Central memory CD8-positive, alpha-beta T cell (primary cell): Measurements from ENCODE around the gene WNT7B.

ENCODE experiments used
- ATAC-seq: fragments of 150-1000 bp; cut with Tn5 transposase; replicated peaks from 2 replicates; pipeline ENCODE4 v1.10.0; 2022; ENCODE audit warnings: mild to moderate bottlenecking, moderate FRiP score, moderate number of reproducible peaks; ENCODE audit not compliant: poor library complexity, severe bottlenecking; ENCODE audit errors: extremely low read depth
- DNase-seq, 2 donors: peaks; one replicate each; pipeline ENCODE4 v3.0.0; 2021; ENCODE audit warnings: low spot score in 2 of 2
- H3K27ac Mint-ChIP-seq: one replicate; pipeline ENCODE4 v1.8.0; 2022; ENCODE audit warnings: low read depth, mild to moderate bottlenecking, moderate library complexity, mixed read lengths
- H3K27me3 Mint-ChIP-seq: one replicate; pipeline ENCODE4 v1.8.0; 2022; ENCODE audit warnings: mixed read lengths
- H3K36me3 Mint-ChIP-seq: one replicate; pipeline ENCODE4 v1.8.0; 2022; ENCODE audit warnings: mild to moderate bottlenecking, moderate library complexity, mixed read lengths; ENCODE audit not compliant: insufficient read depth
- H3K4me1 Mint-ChIP-seq: one replicate; pipeline ENCODE4 v1.8.0; 2022; ENCODE audit warnings: mixed read lengths
- H3K4me3 Mint-ChIP-seq: one replicate; pipeline ENCODE4 v1.8.0; 2022; ENCODE audit warnings: mild to moderate bottlenecking, moderate library complexity, mixed read lengths
- H3K9me3 Mint-ChIP-seq: one replicate; pipeline ENCODE4 v1.8.0; 2022; ENCODE audit warnings: mixed read lengths

Gene WNT7B

DNA sequence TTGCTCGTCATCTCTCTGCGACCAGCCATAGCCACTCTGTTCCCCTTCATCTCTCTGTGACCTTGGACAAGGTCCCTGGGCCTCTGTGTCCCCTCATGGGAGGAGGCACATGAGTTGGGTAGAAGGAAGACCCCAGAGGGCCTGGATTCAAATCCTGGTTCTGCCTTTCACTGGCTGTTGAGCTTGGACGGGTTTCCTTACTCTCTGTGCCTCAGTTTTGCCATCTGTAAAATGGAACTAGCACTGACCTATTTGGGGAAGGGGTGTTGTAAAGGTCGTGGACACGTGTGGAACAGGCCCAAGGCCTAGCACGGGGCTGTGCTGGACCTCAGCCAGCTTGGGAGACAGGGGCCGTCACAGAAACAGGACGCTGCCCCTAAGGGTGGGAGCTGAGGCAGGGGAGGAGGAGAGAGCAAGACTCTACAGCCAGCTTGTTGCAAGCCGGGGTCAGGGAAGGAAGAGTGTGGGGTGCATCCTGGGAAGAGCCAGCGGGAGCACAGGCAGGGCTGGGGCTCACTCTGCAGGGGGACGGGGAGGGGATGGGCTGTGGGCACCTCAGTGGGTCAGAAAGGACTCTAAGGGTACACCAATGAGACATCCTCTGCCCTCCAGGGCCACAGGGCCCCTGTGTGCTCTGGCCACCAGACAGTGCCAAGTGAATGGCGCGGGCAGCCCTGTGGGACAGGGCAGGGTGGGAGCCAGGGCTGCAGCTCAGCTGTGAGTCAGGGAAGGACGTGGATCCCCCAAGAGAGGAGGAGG, 59.1 kb downstream of the WNT7B start:
- no peak overlapping the region for H3K27ac Mint-ChIP-seq
- H3K36me3 Mint-ChIP-seq = no peaks in the 10 kb centered on the region
- H3K9me3 Mint-ChIP-seq = peaks cover 6% of the 10 kb centered on the region
- no peak for DNase-seq
- H3K27me3 Mint-ChIP-seq = peaks cover 25% of the 10 kb centered on the region
- no peak for ATAC-seq
- no peaks in the 10 kb centered on the region for H3K4me1 Mint-ChIP-seq
- H3K4me3 Mint-ChIP-seq = no peak overlapping the region

- no peaks in the 10 kb centered on the region for H3K36me3 Mint-ChIP-seq
- peaks cover 25% of the 10 kb centered on the region for H3K27me3 Mint-ChIP-seq
- H3K27ac Mint-ChIP-seq = no peak overlapping the region
- H3K9me3 Mint-ChIP-seq = peaks cover 6% of the 10 kb centered on the region
- no peaks in the 10 kb centered on the region for H3K4me1 Mint-ChIP-seq
- ATAC-seq = no peak
- H3K4me3 Mint-ChIP-seq = no peak overlapping the region
- no peak for DNase-seq
Measured at GRCh38 chr22:45917146-45917545, 59.8 kb downstream of the WNT7B start.

GRCh38 chr22:45916515-45916914, 60.4 kb downstream of the WNT7B start:
- no peak overlapping the region for H3K4me3 Mint-ChIP-seq
- H3K27ac Mint-ChIP-seq = no peak overlapping the region
- ATAC-seq (no peak), DNase-seq (no peak)
- H3K27me3 Mint-ChIP-seq = peaks cover 25% of the 10 kb centered on the region
- H3K9me3 Mint-ChIP-seq = peaks cover 6% of the 10 kb centered on the region
- no peaks in the 10 kb centered on the region for H3K36me3 Mint-ChIP-seq
- no peaks in the 10 kb centered on the region for H3K4me1 Mint-ChIP-seq

GRCh38 chr22:45915841-45916240, 61.1 kb downstream of the WNT7B start:
- Mint-ChIP-seq H3K4me1 (no peaks in the 10 kb centered on the region), H3K27ac (no peak overlapping the region), H3K9me3 (peaks cover 6% of the 10 kb centered on the region), H3K4me3 (no peak overlapping the region), H3K36me3 (no peaks in the 10 kb centered on the region), H3K27me3 (peaks cover 25% of the 10 kb centered on the region)
- ATAC-seq (no peak), DNase-seq (no peak)

GRCh38 chr22:45915151-45915550, 61.8 kb downstream of the WNT7B start:
- Mint-ChIP-seq H3K27ac (no peak overlapping the region), H3K36me3 (no peaks in the 10 kb centered on the region), H3K9me3 (peaks cover 6% of the 10 kb centered on the region), H3K27me3 (peaks cover 25% of the 10 kb centered on the region), H3K4me3 (no peak overlapping the region), H3K4me1 (no peaks in the 10 kb centered on the region)
- DNase-seq = no peak
- no peak for ATAC-seq

DNA sequence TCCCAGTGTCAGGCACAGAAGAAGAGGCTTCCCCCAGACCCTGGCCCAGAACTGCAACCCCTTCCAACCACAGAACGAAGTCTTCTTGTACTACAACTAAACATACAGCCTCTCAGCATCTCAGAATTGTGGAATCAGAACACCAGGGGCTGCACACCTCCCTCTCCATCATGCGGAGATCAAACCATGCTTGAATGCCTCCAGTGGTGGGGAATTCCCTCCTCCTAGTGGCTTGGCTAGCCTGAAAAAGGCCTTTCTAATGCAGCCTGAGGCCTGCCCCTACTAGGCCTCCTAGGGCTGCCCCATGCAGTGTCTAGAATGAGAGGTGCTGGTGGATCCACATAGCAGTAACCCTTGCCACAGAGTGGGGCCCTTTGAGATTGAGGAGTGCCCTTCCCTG, 62.7 kb downstream of the WNT7B start:
- Mint-ChIP-seq H3K4me3 (no peak overlapping the region), H3K9me3 (peaks cover 6% of the 10 kb centered on the region), H3K27ac (no peak overlapping the region), H3K4me1 (no peaks in the 10 kb centered on the region), H3K27me3 (peaks cover 25% of the 10 kb centered on the region), H3K36me3 (no peaks in the 10 kb centered on the region)
- ATAC-seq (no peak), DNase-seq (no peak)

DNA sequence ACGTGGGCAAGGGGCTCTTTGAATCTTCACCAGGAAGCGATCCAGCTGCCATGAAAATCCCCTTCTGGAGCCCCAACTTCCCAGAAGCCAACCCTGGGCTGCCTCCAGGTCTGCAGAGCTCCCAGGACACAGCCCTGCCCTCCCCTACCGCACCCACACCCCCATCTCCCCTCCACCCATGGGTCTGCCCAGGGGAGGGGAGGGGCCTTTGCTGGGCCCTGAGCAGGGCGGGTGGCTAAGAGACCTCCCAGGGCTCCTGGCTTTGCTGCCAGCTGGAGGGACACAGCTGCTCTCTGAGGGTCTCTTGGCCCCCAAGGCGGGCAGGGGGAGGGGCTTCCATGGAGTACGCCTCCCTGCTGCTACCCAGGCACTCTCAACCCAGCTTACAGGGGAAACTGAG, 64.1 kb downstream of the WNT7B start:
- Mint-ChIP-seq H3K9me3 (peaks cover 6% of the 10 kb centered on the region), H3K4me1 (no peaks in the 10 kb centered on the region)
- no peak for ATAC-seq

DNA sequence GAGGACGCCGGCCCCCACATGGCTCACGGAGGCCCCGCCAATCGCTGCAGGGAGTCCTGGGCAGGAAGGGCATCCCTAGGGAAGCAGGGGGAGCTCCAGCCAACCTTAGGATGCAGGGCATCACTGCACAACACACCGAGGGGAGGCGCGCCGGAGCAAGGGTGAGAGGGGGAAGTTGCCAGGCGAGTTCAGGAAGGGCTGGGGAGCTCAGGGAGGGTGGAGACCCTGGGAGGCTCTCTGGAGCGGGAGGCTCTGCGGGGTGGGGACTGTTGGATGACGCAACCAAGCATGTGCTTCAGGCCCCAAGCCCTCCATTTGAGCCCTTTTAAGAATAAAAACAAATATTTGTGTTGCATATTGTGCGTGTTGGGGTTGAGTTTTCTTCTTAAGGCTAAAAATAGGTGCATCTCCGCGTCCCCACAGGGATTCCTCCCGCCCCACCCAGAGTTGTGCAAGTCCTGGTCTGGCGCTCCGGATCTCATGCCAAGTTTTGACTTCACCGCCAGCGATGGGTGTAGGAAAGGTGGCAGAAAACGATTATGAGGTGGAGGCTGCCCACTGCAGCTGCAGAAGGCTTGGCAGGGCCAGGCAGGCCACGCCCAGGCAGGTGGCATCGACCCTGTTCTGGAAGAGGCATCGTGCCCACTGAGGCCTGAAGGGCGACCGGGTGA, 65.2 kb downstream of the WNT7B start:
- no peaks in the 10 kb centered on the region for H3K36me3 Mint-ChIP-seq
- H3K4me3 Mint-ChIP-seq = no peak overlapping the region
- ATAC-seq (no peak), DNase-seq (no peak)
- no peak overlapping the region for H3K27ac Mint-ChIP-seq
- H3K9me3 Mint-ChIP-seq = peaks cover 6% of the 10 kb centered on the region
- H3K4me1 Mint-ChIP-seq = no peaks in the 10 kb centered on the region
- H3K27me3 Mint-ChIP-seq = peaks cover 13% of the 10 kb centered on the region

More for the DNA sequence above, 64.1 kb downstream of the WNT7B start:
- Mint-ChIP-seq H3K36me3 (no peaks in the 10 kb centered on the region), H3K27me3 (peaks cover 22% of the 10 kb centered on the region), H3K27ac (no peak overlapping the region), H3K4me3 (no peak overlapping the region)
- no peak for DNase-seq

DNA sequence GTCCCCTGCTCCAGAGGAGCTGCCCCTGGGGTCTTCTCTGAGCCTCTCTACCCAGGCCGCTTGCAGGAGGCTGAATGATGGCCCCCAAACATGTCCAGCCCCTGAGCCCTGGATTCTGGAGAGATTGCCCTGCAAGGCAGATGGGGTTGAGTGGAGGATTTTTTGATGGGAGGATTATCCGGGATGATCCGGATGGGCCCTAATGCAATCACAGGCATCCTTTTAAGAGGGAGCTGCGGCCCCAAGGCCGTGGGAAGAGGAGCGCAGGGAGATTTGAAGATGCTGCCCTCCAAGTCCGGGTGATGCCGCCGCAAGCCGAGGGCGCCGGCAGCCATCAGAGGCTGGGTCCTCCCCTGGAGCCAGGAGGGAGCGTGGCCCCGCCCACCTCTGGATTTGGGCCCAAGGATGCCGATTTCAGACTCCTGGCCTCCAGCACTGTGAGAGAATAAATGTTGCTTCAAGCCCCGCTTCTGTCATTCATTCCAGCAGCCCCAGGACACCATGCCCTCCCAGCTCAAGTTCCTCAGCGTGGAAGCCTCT, 66.0 kb downstream of the WNT7B start:
- Mint-ChIP-seq H3K4me1 (no peaks in the 10 kb centered on the region), H3K4me3 (no peak overlapping the region), H3K36me3 (no peaks in the 10 kb centered on the region), H3K27ac (no peak overlapping the region), H3K27me3 (peaks cover 13% of the 10 kb centered on the region), H3K9me3 (peaks cover 6% of the 10 kb centered on the region)
- DNase-seq (no peak), ATAC-seq (no peak)

DNA sequence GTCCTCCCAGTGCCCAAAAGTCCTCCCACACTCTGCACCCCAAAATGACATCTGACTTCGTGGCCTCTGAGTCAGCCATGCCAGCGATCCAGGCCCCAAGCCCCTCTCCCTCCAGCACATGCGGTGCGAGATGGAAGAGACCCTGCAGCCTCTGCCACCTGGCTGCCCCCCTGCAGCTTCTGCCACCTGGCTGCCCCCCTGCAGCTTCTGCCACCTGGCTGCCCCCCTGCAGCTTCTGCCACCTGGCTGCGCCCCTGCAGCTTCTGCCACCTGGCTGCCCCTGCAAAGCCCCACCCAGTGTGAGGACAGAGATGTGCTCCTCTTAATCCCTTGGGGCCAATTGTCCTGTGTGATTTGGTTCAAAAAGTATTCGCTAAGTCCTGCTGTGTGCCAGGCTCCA, 68.0 kb downstream of the WNT7B start:
- peaks cover under 1% of the 10 kb centered on the region for H3K9me3 Mint-ChIP-seq
- no peak overlapping the region for H3K4me3 Mint-ChIP-seq
- H3K4me1 Mint-ChIP-seq = no peaks in the 10 kb centered on the region
- DNase-seq (no peak), ATAC-seq (no peak)
- no peak overlapping the region for H3K27ac Mint-ChIP-seq
- no peaks in the 10 kb centered on the region for H3K36me3 Mint-ChIP-seq
- H3K27me3 Mint-ChIP-seq = peaks cover 25% of the 10 kb centered on the region

- Mint-ChIP-seq H3K36me3 (no peaks in the 10 kb centered on the region), H3K4me1 (no peaks in the 10 kb centered on the region), H3K9me3 (no peaks in the 10 kb centered on the region), H3K27me3 (peaks cover 20% of the 10 kb centered on the region), H3K27ac (no peak overlapping the region), H3K4me3 (no peak overlapping the region)
- no peak for ATAC-seq
- no peak for DNase-seq
Measured at GRCh38 chr22:45907996-45908395, 69.0 kb downstream of the WNT7B start.

DNA sequence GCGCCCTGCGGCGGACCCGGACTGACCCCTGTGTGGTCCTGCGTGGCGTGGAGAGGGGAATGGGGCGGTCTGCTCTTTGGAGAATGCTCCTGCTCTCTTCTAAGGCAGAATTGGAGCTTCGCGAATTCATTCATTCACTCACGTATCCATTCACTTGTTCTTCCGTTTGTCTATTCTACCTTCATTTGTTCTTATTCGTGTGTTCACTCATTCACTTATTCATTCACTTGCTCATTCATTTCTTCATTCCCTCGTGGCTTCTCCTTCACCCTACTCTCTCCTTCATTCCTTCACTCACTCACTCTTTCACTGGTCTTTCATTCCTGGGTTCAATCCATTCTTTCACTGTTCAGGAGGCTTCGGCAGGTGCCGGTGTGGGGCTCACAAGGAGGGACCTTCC, 69.6 kb downstream of the WNT7B start:
- DNase-seq = no peak
- no peaks in the 10 kb centered on the region for H3K9me3 Mint-ChIP-seq
- H3K27ac Mint-ChIP-seq = no peak overlapping the region
- H3K36me3 Mint-ChIP-seq = no peaks in the 10 kb centered on the region
- no peak overlapping the region for H3K4me3 Mint-ChIP-seq
- H3K4me1 Mint-ChIP-seq = no peaks in the 10 kb centered on the region
- no peak for ATAC-seq
- H3K27me3 Mint-ChIP-seq = peaks cover 26% of the 10 kb centered on the region

GRCh38 chr22:45906946-45907345, 70.0 kb downstream of the WNT7B start:
- no peak for DNase-seq
- no peak for ATAC-seq
- Mint-ChIP-seq H3K36me3 (no peaks in the 10 kb centered on the region), H3K27me3 (peaks cover 29% of the 10 kb centered on the region), H3K27ac (no peak overlapping the region), H3K4me1 (no peaks in the 10 kb centered on the region), H3K9me3 (no peaks in the 10 kb centered on the region), H3K4me3 (no peak overlapping the region)
